GM19463 (cell line): ENCODE measurements around the gene EVI2A.
"Not testable (repeated sequence)": the region's sequence is repeated elsewhere in the genome, so short reads cannot be mapped to it uniquely, and the experiment has no call there.

Experiments used
- ATAC-seq: cut with Tn5 transposase; IDR thresholded peaks from one replicate; pipeline ENCODE4 v1.9.1; 2021; ENCODE audit warnings: mild to moderate bottlenecking, moderate library complexity; ENCODE audit not compliant: unreplicated experiment

Gene EVI2A

DNA sequence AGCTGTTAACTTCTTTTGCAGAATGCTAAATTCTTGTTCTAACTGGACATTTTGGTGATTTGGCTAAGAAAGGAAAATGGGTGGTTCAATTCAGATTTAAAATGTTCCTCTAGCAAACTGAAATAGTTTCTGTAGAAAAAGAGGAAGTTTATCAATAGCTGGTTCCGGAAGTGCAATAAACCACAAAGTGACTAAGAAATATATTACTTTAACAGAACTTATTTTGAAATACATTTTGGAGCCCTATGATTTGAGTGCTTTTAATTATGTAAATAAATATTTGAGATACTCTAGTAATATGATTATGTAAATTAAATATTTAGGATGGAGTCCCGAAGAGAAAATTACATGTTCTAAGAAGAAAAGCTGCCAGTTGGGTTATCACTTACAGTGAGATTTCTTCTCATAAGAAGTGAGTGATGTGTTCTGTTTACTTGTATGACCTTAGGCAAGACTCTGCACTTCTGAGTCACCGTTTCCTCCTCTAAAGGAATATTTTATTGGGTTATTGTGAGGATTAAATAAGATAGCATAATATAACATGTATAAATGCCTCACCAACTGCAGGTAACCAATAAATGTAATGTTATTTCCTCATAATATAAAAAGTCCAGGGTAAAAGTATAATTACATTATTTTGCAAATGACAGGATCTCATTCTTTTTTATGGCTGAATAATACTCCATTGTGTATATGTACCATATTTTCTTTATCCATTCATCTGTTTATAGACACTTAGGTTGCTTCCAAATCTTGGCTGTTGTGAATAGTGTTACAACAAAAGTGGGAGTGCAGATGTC lies 7.2 kb downstream of the EVI2A start, which contains the start of gene EVI2B:
Gene EVI2B, minus strand, starts transcription at position 73 of the 800 bp plus-strand sequence. CDS start 8,445 bp downstream, outside the sequence.
- ATAC-seq, result no peak

DNA sequence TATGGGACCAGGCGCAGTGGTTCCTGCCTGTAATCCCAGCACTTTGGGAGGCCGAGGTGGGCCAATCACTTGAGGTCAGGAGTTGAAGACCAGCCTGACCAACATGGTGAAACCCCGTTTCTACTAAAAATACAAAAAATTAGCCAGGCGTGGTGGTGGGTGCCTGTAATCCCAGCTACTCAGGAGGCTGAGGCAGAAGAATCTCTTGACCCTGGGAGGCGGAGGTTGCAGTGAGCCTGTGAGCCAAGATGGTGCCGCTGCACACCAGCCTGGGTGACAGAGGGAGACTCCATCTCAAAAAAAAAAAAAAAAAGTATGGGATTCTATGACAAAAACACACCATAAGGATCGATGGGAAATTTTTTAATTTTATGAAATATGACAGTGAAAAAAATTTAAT lies 9.2 kb downstream of the EVI2A start:
- ATAC-seq, result not testable (repeated sequence)

DNA sequence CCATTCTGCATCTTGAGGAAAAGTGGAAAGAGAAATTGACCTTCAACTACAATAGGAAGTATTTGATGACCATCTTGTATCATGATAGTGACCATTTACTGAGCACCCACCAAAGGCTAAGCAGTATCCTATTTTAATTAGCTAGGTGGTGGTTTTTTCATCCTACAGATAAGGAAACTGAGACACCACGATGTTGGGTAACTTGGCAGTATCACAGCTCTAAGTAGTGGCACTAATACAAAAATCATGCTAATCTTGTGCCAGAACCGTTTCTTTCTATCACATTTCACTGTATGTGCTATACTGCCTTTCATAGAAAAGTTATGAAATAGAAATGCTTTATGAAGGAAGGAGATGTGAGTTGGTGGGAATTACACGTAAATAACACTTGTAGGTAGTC lies 9.9 kb downstream of the EVI2A start:
- ATAC-seq, result no peak

- no peak for ATAC-seq
Observed at GRCh38 chr17:31310886-31311285, 10.5 kb downstream of the EVI2A start.

DNA sequence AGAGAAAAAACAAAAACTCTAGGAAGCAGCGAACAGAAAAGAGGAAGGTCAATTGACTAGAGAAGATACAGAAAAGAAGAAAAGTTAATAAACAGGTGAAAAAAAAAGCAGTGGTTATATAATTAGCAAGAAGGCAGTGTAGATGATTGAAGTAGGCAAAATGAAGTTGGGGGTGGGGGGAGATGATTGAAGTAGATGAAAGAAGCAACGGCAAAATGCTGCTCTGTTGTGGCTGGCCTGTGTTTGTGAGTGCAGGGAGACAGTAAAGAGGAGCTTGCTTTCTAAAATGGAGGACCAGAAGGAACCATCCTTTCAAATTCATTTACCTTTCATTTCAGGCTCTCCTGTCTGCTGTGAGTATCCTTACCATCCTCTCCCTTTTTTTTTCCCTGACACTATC lies 11.2 kb downstream of the EVI2A start:
- ATAC-seq, result no peak

DNA sequence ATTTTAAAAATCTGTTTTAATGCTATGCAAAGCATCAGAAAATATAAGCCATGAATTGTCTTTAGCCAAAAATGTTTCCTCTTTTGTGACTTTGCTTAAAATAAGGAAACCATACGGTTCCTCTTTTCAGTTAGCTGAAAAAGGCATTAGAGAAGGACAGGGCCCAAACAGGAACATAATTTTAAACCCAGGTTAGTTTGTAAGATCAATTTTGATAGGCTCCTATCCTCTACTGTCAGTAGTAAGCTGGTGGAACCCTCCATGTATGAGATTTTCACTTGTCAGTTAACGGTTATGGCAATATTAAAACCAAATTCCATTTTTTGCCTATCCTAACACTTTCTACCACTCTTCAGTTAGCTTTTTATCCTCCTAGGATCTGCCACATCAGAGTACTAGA lies 11.9 kb downstream of the EVI2A start:
- ATAC-seq, result no peak

- ATAC-seq, result no peak
Observed at GRCh38 chr17:31308372-31309334, 12.8 kb downstream of the EVI2A start.

GRCh38 chr17:31307640-31308039 lies 13.8 kb downstream of the EVI2A start:
- ATAC-seq, result no peak

GRCh38 chr17:31299624-31300023 lies 21.8 kb downstream of the EVI2A start:
- ATAC-seq, result no peak

- ATAC-seq, result no peak
Observed at GRCh38 chr17:31297090-31297489, 24.3 kb downstream of the EVI2A start, which contains the start of gene OMG. TSS of gene OMG (minus strand) at chr17:31297239. CDS start at chr17:31296331, 908 bp downstream.

DNA sequence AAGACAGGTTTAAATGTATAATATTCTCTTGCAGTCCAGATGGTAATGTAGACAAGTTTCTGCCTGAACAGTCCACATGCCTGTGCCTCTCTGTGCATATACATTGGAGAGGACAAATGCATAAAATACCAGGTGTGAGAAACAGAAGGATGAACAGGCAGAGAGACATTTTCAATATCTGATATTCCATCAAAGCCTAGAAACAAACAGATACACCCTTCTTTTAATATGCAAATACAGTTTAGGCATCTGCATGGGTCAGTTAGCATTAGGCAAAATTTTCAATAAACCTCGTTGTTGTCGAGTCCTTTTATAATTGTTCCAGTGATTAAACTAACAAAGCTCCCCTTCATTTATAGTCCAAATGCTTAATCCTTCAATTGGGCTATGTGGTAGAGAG lies 25.3 kb downstream of the EVI2A start:
- no peak for ATAC-seq

- ATAC-seq, result no peak
Observed at GRCh38 chr17:31295489-31295871, 25.9 kb downstream of the EVI2A start.

DNA sequence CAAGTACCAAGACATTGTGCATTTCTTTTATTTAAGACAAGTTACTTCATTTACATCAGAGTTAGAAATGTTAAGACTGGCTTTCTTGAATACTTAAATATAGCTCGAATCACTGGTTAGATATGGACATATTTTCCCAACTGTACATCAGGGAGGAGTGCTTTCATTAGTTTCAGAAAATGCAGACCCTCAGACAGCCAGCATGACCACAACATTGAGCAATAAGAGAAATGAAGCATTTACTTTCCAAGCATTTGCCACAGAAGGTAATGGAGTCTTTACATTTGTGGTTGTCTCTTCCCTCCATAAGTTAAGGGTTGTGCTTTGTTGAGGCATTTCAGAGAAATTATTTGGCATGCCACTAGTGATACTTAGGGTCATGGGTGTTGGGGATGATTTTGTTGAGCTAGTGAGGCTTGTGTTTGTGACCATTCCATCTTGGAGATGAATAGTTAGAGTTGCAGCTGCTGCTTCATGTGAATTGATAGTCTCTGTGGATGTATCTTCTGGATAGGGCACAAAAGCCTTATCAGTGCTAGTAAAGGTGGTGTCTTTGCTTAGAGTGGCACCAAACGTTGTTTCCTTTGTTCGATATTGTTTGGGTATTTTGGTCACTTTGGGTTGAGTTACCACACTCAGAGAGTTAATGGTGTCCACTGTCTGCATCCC lies 26.5 kb downstream of the EVI2A start:
- ATAC-seq, result no peak

- no peak for ATAC-seq
Observed at GRCh38 chr17:31294231-31294630, 27.2 kb downstream of the EVI2A start.

DNA sequence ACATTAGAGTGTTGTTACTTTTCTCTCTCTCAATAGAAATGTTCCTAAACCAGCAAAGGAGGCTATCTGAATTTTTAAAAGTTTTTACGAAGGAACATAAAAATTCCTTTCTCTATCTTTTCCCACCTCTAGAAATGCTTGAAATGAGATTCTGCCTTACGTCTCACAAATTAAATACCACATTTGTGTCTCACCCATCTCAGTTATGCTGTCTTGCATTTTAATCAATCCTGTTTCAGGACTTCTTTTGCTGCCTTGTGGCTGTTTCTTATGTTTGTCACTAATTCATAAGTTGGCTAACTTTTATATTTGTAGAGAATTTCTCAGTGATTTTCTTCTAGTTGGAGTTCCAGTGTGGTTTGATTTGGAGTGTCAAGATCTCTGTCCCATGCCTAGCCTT lies 27.8 kb downstream of the EVI2A start:
- no peak for ATAC-seq

- no peak for ATAC-seq
Observed at GRCh38 chr17:31291820-31292219, 29.6 kb downstream of the EVI2A start.

- no peak for ATAC-seq
Observed at GRCh38 chr17:31289790-31290189, 31.6 kb downstream of the EVI2A start.

DNA sequence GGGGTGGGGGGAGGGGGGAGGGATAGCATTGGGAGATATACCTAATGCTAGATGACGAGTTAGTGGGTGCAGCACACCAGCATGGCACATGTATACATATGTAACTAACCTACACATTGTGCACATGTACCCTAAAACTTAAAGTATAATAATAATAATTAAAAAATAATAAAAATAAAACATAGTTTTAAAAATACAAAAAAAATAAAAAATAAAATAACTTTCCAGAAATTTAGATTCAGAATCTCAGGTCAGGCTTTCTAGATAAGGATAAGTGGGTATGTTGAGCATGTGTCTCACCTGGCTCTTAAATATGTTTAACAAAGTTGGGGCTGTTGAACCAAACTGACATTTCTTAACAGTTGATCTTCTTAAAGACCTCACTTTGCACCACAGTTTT lies 33.5 kb downstream of the EVI2A start:
- ATAC-seq, result not testable (repeated sequence)

GRCh38 chr17:31286587-31286986 lies 34.8 kb downstream of the EVI2A start:
- ATAC-seq, result no peak

- no peak for ATAC-seq
Observed at GRCh38 chr17:31283841-31284240, 37.6 kb downstream of the EVI2A start.

- no peak for ATAC-seq
Observed at GRCh38 chr17:31281061-31281460, 40.4 kb downstream of the EVI2A start.
